A673 (cell line): ENCODE data around the gene TBC1D4. TPM values are rescaled to one million over a fixed set of nuclear protein-coding genes. Genes with fewer than 3 reads are reported as not detected.
"Not testable (repeated sequence)": the region's sequence is repeated elsewhere in the genome, so short reads cannot be mapped to it uniquely, and the experiment has no call there.

Experiments
- BruUV-seq: library from RNA; stranded (reverse); fragments of 400-500 nt; replicated peaks from 2 replicates; lab custom pipeline; 2021; lab: Mats Ljungman, UMichigan
- CTCF ChIA-PET: fragments of 300-600 bp; sonication (Branson Sonifier 250); formaldehyde crosslinking; loops from one replicate; lab custom pipeline; 2022; ENCODE audit warnings: antibody characterized with exemption; lab: Charles Lee
- POLR2A ChIA-PET: fragments of 300-600 bp; sonication (Branson Sonifier 250); formaldehyde crosslinking; loops from one replicate; lab custom pipeline; 2022; ENCODE audit warnings: antibody characterized with exemption; ENCODE audit not compliant: low non-redundant PET; lab: Charles Lee
- DNase-seq: peaks from one replicate; pipeline ENCODE4 v3.0.0-alpha.2; 2015; ENCODE audit warnings: low spot score
- H3K27ac ChIP-seq: fragments of 200-600 bp; sonication (generic); 2 replicates; pipeline ENCODE4 v1.5.1; 2016; ENCODE audit warnings: mixed run types, low read depth, mild to moderate bottlenecking, mixed read lengths, antibody characterized with exemption, low read length; ENCODE audit not compliant: poor library complexity, severe bottlenecking
- H3K27me3 ChIP-seq: fragments of 200-600 bp; sonication (generic); replicated peaks from 2 replicates; pipeline ENCODE4 v1.6.1; 2017; ENCODE audit warnings: mixed run types, low read depth, mild to moderate bottlenecking, mixed read lengths, antibody characterized with exemption, low read length; ENCODE audit not compliant: insufficient read depth, poor library complexity
- H3K36me3 ChIP-seq: fragments of 200-600 bp; sonication (generic); 2 replicates; pipeline ENCODE4 v1.6.1; 2016; ENCODE audit warnings: mixed run types, mild to moderate bottlenecking, mixed read lengths, antibody characterized with exemption, low read length; ENCODE audit not compliant: insufficient read depth, poor library complexity, severe bottlenecking
- H3K4me1 ChIP-seq: fragments of 200-600 bp; sonication (generic); 2 replicates; pipeline ENCODE4 v1.6.1; 2017; ENCODE audit warnings: mixed run types, mild to moderate bottlenecking, mixed read lengths, antibody characterized with exemption, low read length; ENCODE audit not compliant: insufficient read depth, poor library complexity, severe bottlenecking
- H3K4me3 ChIP-seq: fragments of 200-600 bp; sonication (generic); 2 replicates; pipeline ENCODE4 v1.5.1; 2016; ENCODE audit warnings: low read depth, mixed run types, mild to moderate bottlenecking, mixed read lengths, low read length; ENCODE audit not compliant: poor library complexity, severe bottlenecking
- H3K9me3 ChIP-seq: fragments of 200-600 bp; sonication (generic); 2 replicates; pipeline ENCODE4 v1.6.1; 2016; ENCODE audit warnings: mixed run types, low read depth, mild to moderate bottlenecking, mixed read lengths, antibody characterized with exemption, low read length; ENCODE audit not compliant: poor library complexity, severe bottlenecking
- CTCF ChIP-seq: fragments of 300-800, 200-600 bp; sonication (generic); conservative IDR thresholded peaks from 2 replicates; pipeline ENCODE4 v1.5.1; 2017; ENCODE audit warnings: low read depth, mild to moderate bottlenecking, antibody characterized with exemption, low read length, moderate library complexity, mixed read lengths
- EZH2 ChIP-seq: fragments of 200-600 bp; sonication (generic); IDR thresholded peaks from 2 replicates; pipeline ENCODE4 v1.6.1; 2017; ENCODE audit warnings: borderline replicate concordance, low read depth, mild to moderate bottlenecking, mixed read lengths, antibody characterized with exemption, low read length; ENCODE audit not compliant: poor library complexity, severe bottlenecking
- intact Hi-C: fragments of 100-400 bp; cut with micrococcal nuclease; formaldehyde crosslinking; loops from one replicate; pipeline ENCODE4 v1.10.0; 2022; ENCODE audit not compliant: unreplicated experiment
- total RNA-seq: library from RNA; stranded (reverse); gene quantifications from 2 replicates; pipeline ENCODE4 v1.2.3, GENCODE V29; 2021

The TBC1D4 gene
- total RNA-seq, 1 experiment from 2014 or later: 9.8 TPM

DNA sequence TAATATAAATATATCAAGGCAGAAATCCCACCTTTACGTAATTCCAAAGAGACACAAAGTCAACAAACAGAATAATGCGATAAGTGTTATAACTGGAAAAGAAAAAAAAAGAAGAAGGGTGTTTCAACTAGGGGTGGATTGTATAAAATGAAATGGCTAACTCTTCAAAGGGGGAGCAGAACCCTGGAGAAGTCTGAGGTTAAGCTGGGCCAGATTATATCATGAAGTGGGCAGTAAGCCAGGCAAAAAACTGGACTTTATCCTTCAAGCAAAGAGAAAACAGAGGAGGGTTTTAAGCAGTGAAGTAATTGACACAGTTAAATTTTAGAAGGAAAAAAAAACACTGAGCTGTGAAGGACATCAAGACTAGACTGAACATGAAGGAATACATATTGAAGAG, 41.9 kb downstream of the TBC1D4 start:
- Histone ChIP-seq H3K4me1 (peaks cover 18% of the 10 kb centered on the region), H3K36me3 (no peaks in the 10 kb centered on the region), H3K9me3 (no peaks in the 10 kb centered on the region), H3K27ac (no peak overlapping the region), H3K4me3 (no peak overlapping the region), H3K27me3 (no peaks in the 10 kb centered on the region)
- no TSS peak for BruUV-seq
- no peak for DNase-seq
- intact Hi-C loops: no loop called here
- ChIA-PET POLR2A (no interaction called here), CTCF (no interaction called here)
- TF ChIP-seq CTCF (no peak), EZH2 (no peak)

DNA sequence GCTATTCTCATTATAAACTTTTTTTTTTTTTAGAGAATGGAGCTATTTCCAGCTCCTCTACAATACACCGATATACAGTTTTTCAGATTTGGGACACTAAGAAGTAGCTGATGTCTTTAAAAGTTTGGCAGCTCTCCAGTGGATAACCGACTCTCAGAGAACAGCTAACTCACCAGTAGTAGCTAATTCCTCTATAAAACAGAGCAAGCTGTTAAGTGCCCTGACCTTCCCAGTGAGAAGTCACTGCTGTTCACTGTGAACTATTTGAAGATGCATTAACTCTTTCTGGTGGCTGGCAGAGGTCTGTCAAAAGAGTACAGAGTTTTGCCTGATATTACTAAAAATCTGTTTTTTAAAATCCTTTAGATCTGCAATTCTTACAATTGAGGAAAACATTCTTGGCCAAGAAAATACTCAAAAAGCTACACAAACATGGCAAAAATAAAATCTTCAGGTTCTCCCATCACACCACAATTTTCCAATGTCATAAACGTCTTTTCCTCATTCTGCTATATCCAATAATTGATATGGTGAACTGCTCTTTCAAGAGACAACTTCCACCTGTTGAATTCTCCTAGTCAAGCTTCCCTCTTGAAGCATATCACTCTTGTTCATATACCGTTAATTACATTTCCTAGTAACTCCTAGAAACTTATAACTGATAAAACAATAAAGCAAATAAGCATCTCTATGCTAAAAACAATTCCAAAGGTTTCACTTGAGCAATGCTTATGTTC, 44.2 kb downstream of the TBC1D4 start:
- DNase-seq: peak; percentile 78
- Histone ChIP-seq H3K36me3 (no peaks in the 10 kb centered on the region), H3K27ac (no peak overlapping the region), H3K4me3 (no peak overlapping the region), H3K9me3 (no peaks in the 10 kb centered on the region), H3K27me3 (no peaks in the 10 kb centered on the region), H3K4me1 (peaks cover 18% of the 10 kb centered on the region)
- intact Hi-C loops: no loop called here
- POLR2A ChIA-PET: interaction anchor here (0.6 kb wide), 1 partner anchor 21 kb away, joined by 3 read pairs; no protein-coding TSS in a partner anchor
- CTCF ChIA-PET: no interaction called here
- TF ChIP-seq EZH2: no peak
- no peak for TF ChIP-seq CTCF
- no TSS peak for BruUV-seq

DNA sequence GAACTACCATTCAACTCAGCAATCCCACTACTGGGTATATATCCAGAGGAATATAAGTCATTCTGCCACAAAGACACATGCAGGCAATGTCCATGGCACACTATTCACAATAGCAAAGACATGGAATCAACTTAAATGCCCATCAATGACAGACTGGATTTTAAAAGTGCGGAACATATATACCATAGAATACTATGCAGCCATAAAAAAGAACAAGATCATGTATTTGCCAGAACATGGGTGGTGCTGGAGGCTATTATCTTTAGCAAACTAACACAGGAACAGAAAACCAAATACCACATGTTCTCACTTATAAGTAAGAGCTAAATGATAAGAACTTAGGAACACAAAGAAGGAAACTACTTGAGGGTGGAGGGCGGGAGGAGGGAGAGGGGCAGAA, 47.8 kb downstream of the TBC1D4 start:
- CTCF ChIA-PET, BruUV-seq, H3K27ac ChIP-seq, DNase-seq, H3K36me3 ChIP-seq, POLR2A ChIA-PET, H3K4me3 ChIP-seq, H3K27me3 ChIP-seq, intact Hi-C loops, H3K9me3 ChIP-seq: not testable (repeated sequence)
- H3K4me1 ChIP-seq: peaks cover 16% of the 10 kb centered on the region

GRCh38 chr13:75432811-75433244, 49.1 kb downstream of the TBC1D4 start:
- ChIA-PET POLR2A (no interaction called here), CTCF (no interaction called here)
- TF ChIP-seq CTCF (no peak), EZH2 (no peak)
- no peak overlapping the region for H3K27ac ChIP-seq
- intact Hi-C loops: no loop called here
- peaks cover 9% of the 10 kb centered on the region for H3K4me1 ChIP-seq
- DNase-seq: no peak
- H3K9me3 ChIP-seq: no peaks in the 10 kb centered on the region
- no peak overlapping the region for H3K4me3 ChIP-seq
- no peaks in the 10 kb centered on the region for H3K36me3 ChIP-seq
- BruUV-seq: no TSS peak
- no peaks in the 10 kb centered on the region for H3K27me3 ChIP-seq
